GM19193 (cell line): Measurements from ENCODE around the gene GALNT7.

ENCODE experiments used
- POLR2A ChIP-seq: IDR thresholded peaks from 4 replicates; pipeline ENCODE4 v1.6.1; 2011; ENCODE audit not compliant: insufficient read depth, insufficient read length; ENCODE audit errors: extremely low read depth

GALNT7 gene

DNA sequence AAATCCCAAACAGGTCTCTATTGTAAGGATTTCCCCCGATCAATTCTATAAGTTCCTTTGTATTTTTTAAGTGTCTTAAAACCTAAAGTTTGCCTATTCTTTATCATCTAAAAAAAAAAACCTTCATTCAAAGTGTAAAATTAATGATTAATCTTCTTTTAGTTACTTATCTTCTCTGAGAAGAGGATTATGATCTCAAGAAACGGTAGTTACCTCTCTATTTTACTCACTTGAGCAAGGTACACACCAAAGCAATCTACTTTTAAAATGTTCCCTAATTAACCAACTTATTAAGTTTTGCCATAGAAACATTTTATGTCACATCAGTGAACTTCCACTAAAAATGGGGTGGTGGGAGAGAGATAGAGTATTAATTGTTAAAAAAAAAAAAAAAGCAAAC is 15.2 kb upstream of the GALNT7 start:
- no peak for TF ChIP-seq POLR2A

DNA sequence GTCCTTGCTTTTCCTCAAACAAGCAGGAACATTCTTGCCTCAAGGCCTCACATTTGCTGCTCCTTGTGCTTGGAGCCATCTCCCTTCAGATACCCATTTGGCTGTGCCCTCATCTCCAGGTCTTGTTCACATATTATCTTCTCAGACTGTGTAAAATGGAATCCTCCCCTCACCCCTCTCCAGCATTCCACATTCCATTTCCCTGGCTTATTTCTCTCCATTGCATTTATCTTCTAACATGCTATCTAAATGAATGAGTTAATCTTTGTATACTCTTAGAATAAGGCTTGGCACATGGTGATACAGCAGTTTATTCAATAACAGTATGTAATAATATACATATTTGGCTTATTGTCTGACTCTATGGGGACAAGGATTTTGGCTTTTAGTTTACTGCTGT is 8.8 kb upstream of the GALNT7 start:
- no peak for TF ChIP-seq POLR2A

DNA sequence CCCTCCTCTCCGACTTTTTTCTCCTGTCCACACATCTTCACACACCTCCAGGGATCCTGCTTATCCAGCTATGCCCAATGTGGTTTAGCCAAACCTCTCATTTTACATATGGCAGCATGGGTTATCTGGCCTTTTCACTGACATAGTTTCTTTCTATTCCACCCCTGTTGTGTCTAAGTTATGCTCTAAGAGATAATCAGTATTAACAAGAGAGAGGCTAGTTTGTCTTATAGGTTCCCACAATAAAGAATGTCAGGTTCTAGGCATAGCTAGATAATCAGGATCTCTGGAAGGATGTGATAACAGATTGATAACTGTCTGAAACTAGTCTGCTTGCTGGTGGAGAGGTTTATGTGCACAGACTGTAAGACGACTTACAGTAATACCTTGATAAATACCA is 7.7 kb upstream of the GALNT7 start:
- no peak for TF ChIP-seq POLR2A

DNA sequence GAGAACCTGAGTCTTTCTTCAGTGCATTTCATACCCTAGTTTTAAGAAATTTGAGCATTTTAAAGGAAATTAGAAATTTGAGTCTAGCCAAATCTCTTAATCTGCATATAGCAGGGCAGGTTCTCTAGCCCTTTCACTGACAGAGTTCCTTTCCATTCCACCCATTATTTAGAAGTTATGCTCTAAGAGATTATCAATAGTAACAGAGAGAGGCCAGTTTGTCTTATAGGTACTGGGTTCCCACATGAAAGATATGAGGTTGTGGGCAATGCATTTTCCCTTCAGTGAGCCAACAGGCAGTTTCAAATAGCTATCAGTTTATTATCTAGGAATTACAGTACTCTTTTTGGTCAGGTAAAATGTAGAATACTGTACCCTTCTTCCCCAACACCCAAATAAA is 7.3 kb upstream of the GALNT7 start:
- TF ChIP-seq POLR2A = no peak

DNA sequence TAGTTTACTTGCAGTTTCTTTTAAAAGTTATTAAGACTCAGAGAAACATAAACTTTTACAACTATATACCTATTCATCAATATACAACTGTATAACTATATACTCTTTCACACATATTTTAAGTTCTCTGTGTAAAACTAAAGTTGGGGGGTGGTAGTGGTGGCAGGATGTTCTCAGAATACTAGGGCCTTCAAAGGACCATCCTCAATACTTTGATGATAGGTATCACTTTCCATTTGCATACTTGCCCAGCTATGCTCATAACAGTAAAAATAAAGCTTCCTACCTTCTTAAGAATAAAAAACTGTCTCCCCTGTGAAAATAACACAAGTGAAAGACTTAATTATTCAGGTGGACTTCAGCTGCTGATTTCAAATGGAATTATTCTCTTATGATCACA is 2.9 kb upstream of the GALNT7 start:
- TF ChIP-seq POLR2A = no peak

DNA sequence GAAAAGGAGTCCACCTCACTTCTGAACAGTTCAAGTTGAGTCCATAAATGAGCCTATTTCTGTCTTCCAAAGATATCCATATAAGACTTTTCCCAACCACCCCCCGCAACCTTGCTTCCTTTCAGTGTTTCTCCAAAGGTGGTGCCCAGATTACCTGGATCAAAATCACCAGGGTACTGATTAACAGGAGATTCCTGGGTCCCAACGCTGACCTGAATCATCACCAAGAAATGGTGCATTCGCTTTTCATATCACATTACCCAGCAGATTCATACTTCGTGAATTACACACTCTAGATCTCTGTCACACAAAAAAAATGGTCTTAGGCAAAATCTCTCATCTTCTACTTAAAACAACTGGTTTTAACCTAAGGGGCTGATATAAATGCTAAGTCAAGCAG is 2.1 kb upstream of the GALNT7 start:
- TF ChIP-seq POLR2A = no peak

DNA sequence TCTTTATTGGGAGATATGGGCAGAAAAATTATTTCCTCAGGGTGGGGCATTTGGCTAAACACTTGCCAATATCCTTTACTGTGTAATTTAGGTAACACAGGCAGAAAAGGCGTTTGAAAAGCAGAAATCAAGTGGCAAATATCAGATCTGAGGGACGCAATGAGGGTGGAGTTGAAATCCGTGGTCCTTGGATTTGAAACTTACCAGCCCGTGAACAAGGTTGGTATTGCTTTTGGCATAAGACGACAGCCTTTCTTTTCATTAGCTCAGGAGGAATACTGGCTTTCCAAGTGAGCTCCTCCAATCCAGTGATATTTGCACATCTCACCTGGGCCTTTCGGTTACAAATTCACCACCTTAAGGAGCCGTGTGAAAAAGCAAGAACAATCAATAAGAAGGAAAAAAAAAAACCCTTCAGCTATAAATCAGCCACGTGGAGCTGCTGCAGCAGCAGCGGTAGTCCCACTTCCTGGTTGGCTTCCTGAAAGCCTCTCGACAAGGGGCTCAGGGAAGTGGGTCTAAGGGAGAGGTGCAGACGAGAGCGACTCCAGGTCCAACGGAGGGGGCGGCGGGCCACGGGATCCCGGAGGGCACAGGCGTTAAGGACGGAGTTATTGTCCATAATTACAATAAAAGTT is 734 bp upstream of the GALNT7 start:
- peak; percentile 50 for TF ChIP-seq POLR2A

DNA sequence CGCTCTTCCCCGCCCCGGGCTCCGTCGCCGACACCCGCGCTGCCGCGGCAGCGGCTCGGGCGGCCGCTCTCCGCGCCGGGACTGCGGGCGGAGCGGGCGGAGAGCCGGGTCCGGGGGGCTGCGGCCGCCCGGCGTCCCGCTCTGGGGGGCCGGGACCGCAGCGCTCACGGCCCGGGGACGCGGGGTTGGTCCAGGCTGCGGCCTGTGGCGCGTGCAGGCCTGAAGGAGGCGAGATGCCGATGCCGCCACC is 492 bp downstream of the GALNT7 start:
- TF ChIP-seq POLR2A = no peak

DNA sequence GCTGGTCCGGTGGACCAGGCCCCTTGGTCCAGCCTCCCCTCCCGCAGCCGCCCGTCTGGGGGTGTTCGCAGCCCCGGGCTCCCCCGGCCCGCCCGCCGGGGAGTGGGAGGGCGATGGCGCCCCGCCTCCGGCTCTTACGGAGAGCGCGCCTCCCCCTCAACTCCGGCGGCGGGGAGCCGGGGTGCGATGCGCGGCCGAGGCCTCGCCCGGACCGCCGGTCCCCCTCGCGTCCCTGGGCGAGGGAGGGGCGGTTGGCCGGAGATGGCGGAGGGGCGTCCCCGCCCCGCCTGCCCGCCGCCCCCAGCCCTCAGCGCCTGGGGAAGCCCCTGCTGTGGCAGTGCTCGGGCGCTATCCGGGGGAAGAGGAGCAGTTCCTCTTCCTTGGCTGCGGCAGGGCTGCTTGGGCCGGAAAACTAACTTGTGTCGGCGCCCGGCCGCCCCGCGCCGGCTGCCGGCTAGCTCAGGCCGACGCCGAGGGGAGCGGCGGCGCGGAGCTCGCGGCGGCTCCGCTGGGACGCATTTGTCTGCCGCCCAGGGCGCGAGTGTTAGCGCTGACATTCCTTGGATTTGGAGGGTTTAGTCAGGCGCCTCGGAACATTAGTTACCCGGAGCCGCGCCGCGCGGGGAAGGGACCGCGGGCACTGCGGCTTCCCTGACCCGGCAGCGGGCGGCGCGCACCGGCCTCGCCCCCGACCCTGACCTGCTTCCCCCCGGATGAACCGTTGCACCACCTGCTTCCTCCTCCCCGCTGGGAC is 994 bp downstream of the GALNT7 start:
- peak; percentile 55 for TF ChIP-seq POLR2A

DNA sequence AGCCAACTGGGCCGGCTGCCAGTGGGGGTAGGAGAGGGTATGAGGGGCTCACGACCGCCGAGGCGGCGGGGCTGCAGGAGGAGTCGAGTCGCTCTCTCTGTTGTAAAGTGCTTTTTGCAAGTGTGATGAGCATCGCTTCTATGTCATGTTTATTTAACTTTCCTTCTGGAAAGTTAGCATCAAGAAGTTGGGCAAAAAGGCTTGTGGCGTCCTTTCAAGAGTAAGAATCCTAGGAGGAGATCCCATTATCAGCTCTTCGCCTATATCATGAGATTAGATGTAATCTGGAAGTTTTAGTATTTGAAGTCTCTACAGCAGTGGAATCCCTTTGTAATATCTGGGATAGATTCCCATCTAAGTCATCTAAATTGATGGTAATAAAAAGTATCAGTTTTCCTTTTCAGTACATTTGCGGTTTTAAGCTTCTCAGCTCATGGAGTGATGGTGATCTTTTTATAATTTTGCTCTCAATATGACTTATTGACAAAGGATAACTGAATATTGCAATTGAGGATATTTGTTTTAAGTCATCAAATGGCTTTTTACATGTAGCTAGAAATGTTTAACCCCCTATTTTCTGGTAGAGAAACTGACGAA is 1.7 kb downstream of the GALNT7 start:
- TF ChIP-seq POLR2A = no peak

DNA sequence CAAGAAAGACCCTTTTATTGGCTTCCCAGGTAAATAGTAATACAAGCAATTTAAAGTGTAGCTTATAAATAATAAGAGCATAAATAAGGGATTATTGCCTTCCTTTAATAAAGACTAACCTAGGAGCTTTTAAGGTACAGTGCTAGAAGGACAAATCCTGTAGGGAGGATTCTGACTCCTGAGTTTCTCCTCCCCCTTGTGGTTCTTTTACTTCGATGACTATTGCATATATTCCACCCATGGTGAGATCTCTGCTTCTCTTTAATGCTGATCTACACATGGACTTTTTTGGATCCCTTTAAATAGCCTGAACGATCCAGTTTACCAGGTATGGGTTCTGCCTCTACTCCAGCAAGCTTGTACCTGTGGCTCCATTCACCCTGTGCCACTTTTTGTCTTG is 2.5 kb downstream of the GALNT7 start:
- no peak for TF ChIP-seq POLR2A

DNA sequence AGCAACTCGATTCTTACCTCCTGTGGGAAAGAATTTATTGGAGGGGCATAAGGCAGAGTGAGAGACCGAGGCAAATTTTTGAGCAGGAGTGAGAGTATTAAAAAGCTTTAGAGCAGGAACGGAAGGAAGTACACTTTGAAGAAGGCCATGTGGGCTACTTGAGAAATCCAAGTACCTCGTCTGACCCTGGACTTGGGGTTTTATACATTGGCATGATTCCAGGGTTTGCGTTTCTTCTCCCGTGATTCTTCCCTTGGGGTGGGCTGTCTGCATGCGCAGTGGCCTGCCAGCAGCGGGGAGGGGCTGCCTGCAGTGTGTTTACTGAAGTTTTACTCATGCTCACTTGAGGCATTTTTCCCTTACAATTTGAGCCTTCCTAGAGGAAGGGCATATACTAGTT is 3.4 kb downstream of the GALNT7 start:
- TF ChIP-seq POLR2A = no peak

DNA sequence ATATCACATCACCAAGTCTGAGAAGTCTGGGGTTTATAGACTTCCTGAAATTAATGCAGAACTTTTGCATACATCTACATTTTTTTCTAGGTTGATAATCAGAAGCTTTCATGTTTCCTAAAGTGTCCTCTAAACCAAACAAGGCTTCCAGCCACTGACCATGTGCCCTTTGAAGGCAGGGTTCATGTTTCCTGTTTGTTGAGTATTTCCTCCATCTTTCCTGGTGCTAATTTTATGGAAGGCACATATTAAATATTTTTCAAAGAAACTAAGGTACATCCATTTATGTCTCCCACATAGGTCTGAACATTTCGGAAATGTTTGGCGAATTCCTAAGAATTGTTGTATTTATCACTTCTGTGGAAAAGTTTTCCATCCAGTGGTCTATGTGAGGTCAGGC is 5.6 kb downstream of the GALNT7 start:
- TF ChIP-seq POLR2A = no peak

DNA sequence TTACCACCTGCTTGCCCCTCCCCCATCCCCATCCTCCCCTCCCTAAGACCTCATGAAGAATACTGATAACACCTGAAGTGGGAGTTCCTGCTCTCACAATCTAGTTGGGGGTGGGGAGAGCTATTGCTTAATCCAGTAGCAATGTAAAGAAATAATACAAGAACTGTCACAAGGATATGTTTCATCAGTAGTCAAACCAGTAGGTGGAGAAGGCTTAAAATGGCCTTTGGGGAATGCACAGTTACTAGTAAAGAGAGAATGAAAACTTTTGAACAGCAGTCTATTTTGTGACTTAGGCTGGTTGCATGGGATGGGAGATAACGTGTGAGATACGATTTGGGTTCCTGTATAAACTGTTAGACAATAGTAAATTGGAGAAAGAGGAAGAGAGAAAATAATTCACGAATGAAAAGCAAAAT is 6.0 kb downstream of the GALNT7 start:
- TF ChIP-seq POLR2A = no peak

DNA sequence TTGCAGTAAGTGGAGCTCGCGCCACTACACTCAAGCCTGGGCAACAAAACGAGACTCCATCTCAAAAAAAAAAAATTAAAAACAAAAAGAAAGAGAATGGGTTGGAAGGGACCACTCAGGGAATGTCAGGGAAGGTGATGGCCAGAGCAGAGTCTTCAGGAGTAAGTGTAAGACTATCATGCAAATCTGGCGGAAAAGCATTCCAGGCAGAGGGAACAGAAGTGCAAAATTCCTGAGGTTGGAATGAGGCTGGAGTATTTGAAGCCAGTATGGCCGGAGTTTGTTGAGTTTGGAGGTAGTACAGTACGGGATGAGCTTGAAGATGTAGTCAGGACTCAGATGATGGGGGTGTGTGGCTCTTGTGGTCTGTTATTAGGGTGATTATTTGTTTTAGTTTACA is 7.4 kb downstream of the GALNT7 start:
- TF ChIP-seq POLR2A = no peak

DNA sequence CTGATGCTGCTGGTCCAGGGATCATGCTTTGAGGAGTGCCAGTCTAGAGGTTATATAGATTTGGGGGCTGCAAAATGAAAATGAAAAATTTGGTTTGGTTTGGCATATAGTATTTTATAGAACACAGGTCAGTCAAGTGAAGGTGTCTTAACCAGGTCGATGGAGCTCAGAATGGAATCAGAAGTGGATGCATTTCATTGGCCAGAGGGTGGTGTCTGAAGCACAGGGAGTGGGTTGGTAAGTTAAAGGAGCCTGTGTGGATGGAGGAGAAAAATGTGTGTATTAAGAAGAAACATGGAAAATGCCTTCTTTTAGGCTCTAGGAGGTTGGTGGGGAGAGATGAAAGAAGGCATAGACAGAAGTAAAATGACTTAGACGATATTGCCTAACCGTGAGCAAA is 8.6 kb downstream of the GALNT7 start:
- TF ChIP-seq POLR2A = no peak
